ENCODE data around the gene JAZF1. TPM values are rescaled to one million over a fixed set of nuclear protein-coding genes. Genes with fewer than 3 reads are reported as not detected.

Gene JAZF1
- total RNA-seq, 1 experiment from 2014 or later = 9.1 TPM

GRCh38 chr7:27961255-27961654 lies 219.3 kb downstream of the JAZF1 start:
- no peak overlapping the region for H2BK120ac ChIP-seq (ENCODE audit: low read depth, low read length, poor library complexity, severe bottlenecking)
- no peak overlapping the region for H2AK5ac ChIP-seq (ENCODE audit: insufficient read length, low read length)
- no peaks in the 10 kb centered on the region for H3K79me2 ChIP-seq (ENCODE audit: insufficient read depth, low read length)
- H3K23ac ChIP-seq (ENCODE audit: insufficient read length, low read depth, low read length) = no peak overlapping the region
- no peaks in the 10 kb centered on the region for H3K9me3 ChIP-seq (ENCODE audit: control insufficient read depth, low read depth, low read length)
- Mint-ChIP-seq H3K4me3 (no peak overlapping the region), H3K4me1 (no peaks in the 10 kb centered on the region), H3K36me3 (ENCODE audit: insufficient read depth in 1 of 3, low read depth in 3 of 3) (no peaks in the 10 kb centered on the region), H3K27me3 (ENCODE audit: low read depth) (no peaks in the 10 kb centered on the region), H3K27ac (no peak overlapping the region), H3K9me3 (no peaks in the 10 kb centered on the region)
- H3K9ac ChIP-seq (ENCODE audit: extremely low read depth, insufficient read length, low read length) = no peak overlapping the region
- no peak for TF ChIP-seq CTCF (conservative IDR thresholded peaks at IDR 0.05)
- no peak overlapping the region for H2BK15ac ChIP-seq (ENCODE audit: low read depth, low read length)
- H2BK12ac ChIP-seq (ENCODE audit: insufficient read length, low read depth, low read length) = no peak overlapping the region
- no peak overlapping the region for H3K56ac ChIP-seq (ENCODE audit: insufficient read length, low read depth, low read length)
- H2AFZ ChIP-seq (ENCODE audit: low read length) = no peak overlapping the region
- no peaks in the 10 kb centered on the region for H3K79me1 ChIP-seq (ENCODE audit: insufficient read depth, low read depth, low read length, poor library complexity, severe bottlenecking)
- no peak overlapping the region for H3K4me2 ChIP-seq (ENCODE audit: insufficient read depth, insufficient read length, low read length)
- DNase-seq = no peak
- no peaks in the 10 kb centered on the region for H4K20me1 ChIP-seq (ENCODE audit: control insufficient read depth, insufficient read depth, insufficient read length)
- H3K27ac ChIP-seq (ENCODE audit: insufficient read length, low read depth, low read length) = no peak overlapping the region
- H4K8ac ChIP-seq (replicated peaks; ENCODE audit: insufficient read length, low read depth, low read length) = no peak overlapping the region
- H3T11ph ChIP-seq (ENCODE audit: low read length) = no peak overlapping the region
- H4K91ac ChIP-seq (ENCODE audit: insufficient read length, low read depth, low read length) = no peak overlapping the region
- H2BK20ac ChIP-seq (ENCODE audit: low read depth, low read length, poor library complexity, severe bottlenecking) = no peak overlapping the region
- H3K4ac ChIP-seq (ENCODE audit: low read depth, low read length) = no peak overlapping the region
- no peak overlapping the region for H2BK5ac ChIP-seq (ENCODE audit: insufficient read length, low read length)
- no peaks in the 10 kb centered on the region for H3K23me2 ChIP-seq (ENCODE audit: insufficient read length, low read depth, low read length, poor library complexity, severe bottlenecking)
- H3K14ac ChIP-seq (ENCODE audit: insufficient read depth, low read length) = no peak overlapping the region
- H3K18ac ChIP-seq (ENCODE audit: insufficient read length, low read depth, low read length) = no peak overlapping the region
- H3K4me1 ChIP-seq (ENCODE audit: insufficient read depth, low read length) = no peaks in the 10 kb centered on the region
- no peak overlapping the region for H4K5ac ChIP-seq (ENCODE audit: insufficient read length, low read depth, low read length)
- no CpG with 5 or more reads among the region's 5 CpGs for WGBS (ENCODE audit: extremely low coverage, insufficient read length, low lambda C conversion rate)
- no peaks in the 10 kb centered on the region for H3K27me3 ChIP-seq (ENCODE audit: insufficient read depth, low read length)
